AG04449 (cell line): ENCODE results near the gene EEF1AKMT3.

Experiments used
- CTCF ChIA-PET: fragments of 350-600 bp; formaldehyde crosslinking; extraction: SDS; loops from one replicate; lab custom pipeline; 2021; ENCODE audit warnings: antibody characterized with exemption; lab: Yijun Ruan, JAX
- POLR2A ChIA-PET: fragments of 400-600, 350-600 bp; formaldehyde crosslinking; extraction: SDS; loops from one replicate; lab custom pipeline; 2020; ENCODE audit warnings: antibody characterized with exemption, inconsistent platforms; lab: Yijun Ruan, JAX
- DNase-seq: peaks from one replicate; pipeline ENCODE4 v3.0.0-alpha.2; 2010; ENCODE audit warnings: low read depth, low spot score
- H3K4me3 ChIP-seq: 2 replicates; pipeline ENCODE4 v1.5.1; 2011; ENCODE audit warnings: low read depth, mild to moderate bottlenecking, control low read depth, low read length
- TF ChIP-seq, protein P1 (sequence below): IDR thresholded peaks from one replicate; pipeline ENCODE4 v1.5.1; 2011; ENCODE audit warnings: mild to moderate bottlenecking, moderate library complexity, low read length, control low read depth, inconsistent platforms; ENCODE audit not compliant: insufficient read depth; ENCODE audit errors: missing control alignments

Gene EEF1AKMT3

DNA sequence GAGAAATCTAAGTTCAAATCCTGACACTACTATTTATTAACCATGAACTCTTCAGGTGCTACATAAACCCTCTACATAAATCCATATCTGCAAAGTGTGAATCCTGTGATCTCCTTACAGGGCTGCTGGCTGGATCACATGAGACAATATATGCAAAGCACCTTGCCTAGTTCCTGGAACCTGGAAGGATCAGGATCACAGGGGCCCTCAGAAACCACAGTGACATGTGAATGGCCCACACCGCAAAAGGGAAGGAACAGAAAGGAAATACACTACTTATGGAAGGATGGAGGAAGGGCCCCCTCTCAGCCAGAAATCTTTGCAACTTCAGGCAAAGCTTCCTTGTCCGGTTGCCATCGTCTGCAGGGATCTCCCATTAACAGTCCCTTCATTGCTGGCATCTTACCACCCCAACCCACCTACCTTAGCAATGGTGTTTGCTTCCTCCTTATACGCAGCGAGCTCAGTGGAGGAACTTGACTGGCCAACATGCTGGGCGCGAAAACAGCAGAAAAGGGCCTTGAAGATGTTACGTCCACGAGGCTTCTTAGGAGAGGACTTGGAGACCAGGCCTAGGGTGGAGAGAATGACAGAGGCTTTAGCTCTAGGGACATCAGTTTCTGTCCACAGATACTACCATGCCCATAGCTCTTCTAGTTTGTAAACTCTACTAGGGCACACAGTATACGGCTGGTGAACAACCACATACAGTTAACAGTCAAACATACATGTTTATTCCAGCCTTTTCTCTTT is 56.8 kb downstream of the EEF1AKMT3 start:
- POLR2A ChIA-PET = no interaction called here
- CTCF ChIA-PET = interaction anchor here (0.6 to 9.0 kb wide), 15 partner anchors 8 to 103 kb away, joined by 3 to 137 read pairs (median 4); partner anchors contain the start of genes AVIL and TSFM
- DNase-seq = no peak
- TF ChIP-seq, protein P1, sequence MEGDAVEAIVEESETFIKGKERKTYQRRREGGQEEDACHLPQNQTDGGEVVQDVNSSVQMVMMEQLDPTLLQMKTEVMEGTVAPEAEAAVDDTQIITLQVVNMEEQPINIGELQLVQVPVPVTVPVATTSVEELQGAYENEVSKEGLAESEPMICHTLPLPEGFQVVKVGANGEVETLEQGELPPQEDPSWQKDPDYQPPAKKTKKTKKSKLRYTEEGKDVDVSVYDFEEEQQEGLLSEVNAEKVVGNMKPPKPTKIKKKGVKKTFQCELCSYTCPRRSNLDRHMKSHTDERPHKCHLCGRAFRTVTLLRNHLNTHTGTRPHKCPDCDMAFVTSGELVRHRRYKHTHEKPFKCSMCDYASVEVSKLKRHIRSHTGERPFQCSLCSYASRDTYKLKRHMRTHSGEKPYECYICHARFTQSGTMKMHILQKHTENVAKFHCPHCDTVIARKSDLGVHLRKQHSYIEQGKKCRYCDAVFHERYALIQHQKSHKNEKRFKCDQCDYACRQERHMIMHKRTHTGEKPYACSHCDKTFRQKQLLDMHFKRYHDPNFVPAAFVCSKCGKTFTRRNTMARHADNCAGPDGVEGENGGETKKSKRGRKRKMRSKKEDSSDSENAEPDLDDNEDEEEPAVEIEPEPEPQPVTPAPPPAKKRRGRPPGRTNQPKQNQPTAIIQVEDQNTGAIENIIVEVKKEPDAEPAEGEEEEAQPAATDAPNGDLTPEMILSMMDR = no peak
- no peak overlapping the region for H3K4me3 ChIP-seq

DNA sequence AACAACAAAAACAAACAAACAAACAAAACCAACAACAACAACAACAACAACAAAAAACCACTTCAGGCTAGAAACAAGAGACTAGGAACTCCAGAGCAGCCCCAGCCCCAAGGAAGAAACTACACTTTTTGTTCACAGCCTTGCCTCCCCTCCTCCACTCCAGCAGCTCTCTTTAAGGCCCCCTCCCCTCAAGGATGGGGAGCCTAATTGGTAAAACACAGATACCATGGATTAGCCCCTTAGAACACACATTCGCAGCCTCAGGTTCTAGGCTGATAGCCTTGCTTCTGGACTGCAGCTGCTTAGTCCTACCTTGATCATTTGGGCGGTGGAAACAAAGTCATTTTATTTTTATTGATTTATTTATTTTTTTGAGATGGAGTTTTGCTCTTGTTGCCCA is 58.0 kb downstream of the EEF1AKMT3 start:
- TF ChIP-seq, protein P1 = no peak
- no peak overlapping the region for H3K4me3 ChIP-seq
- CTCF ChIA-PET = interaction anchor here (0.7 to 9.0 kb wide), 10 partner anchors 9 to 104 kb away, joined by 3 to 137 read pairs (median 6); partner anchors contain the start of genes AVIL and TSFM
- no peak for DNase-seq
- POLR2A ChIA-PET = interaction anchor here (0.5 kb wide), 1 partner anchor 17 kb away, joined by 3 read pairs; no protein-coding TSS in a partner anchor
